RWPE2 (cell line): ENCODE measurements around the gene GCNT1.

Experiments
- ATAC-seq: fragments of 200-7000 bp; cut with Tn5 transposase; 3 replicates; pipeline ENCODE4 v1.9.1; 2021; ENCODE audit warnings: low read depth
- DNase-seq: peaks from one replicate; pipeline ENCODE4 v3.0.0-alpha.2; 2020; ENCODE audit warnings: low spot score
- H3K27ac ChIP-seq: fragments of 450-650 bp; 2 replicates; pipeline ENCODE4 v1.5.1; 2017; ENCODE audit warnings: mild to moderate bottlenecking; ENCODE audit not compliant: poor library complexity, severe bottlenecking
- H3K27me3 ChIP-seq: fragments of 250-450 bp; sonication (Bioruptor Pico); 2 replicates; pipeline ENCODE4 v1.5.1; 2021; ENCODE audit warnings: mild to moderate bottlenecking, moderate library complexity; ENCODE audit not compliant: insufficient read depth, poor library complexity, severe bottlenecking
- H3K36me3 ChIP-seq: fragments of 250-450 bp; sonication (Bioruptor Pico); 2 replicates; pipeline ENCODE4 v1.5.1; 2020; ENCODE audit warnings: low read depth, mild to moderate bottlenecking, moderate library complexity
- H3K4me1 ChIP-seq: fragments of 250-450 bp; sonication (Bioruptor Pico); 2 replicates; pipeline ENCODE4 v1.5.1; 2021; ENCODE audit warnings: mild to moderate bottlenecking, moderate library complexity; ENCODE audit not compliant: insufficient read depth, poor library complexity, severe bottlenecking
- H3K4me3 ChIP-seq: fragments of 250-450 bp; sonication (Bioruptor Pico); 2 replicates; pipeline ENCODE4 v1.5.1; 2021; ENCODE audit warnings: mild to moderate bottlenecking, moderate library complexity; ENCODE audit not compliant: severe bottlenecking
- H3K9me3 ChIP-seq: fragments of 250-450 bp; sonication (Bioruptor Pico); 2 replicates; pipeline ENCODE4 v1.5.1; 2021; ENCODE audit warnings: mild to moderate bottlenecking, moderate library complexity; ENCODE audit not compliant: severe bottlenecking
- CTCF ChIP-seq: fragments of 450-650 bp; IDR thresholded peaks from one replicate; pipeline ENCODE4 v1.5.1; 2017; ENCODE audit warnings: mild to moderate bottlenecking, moderate library complexity; ENCODE audit not compliant: poor library complexity, severe bottlenecking

Gene GCNT1

DNA sequence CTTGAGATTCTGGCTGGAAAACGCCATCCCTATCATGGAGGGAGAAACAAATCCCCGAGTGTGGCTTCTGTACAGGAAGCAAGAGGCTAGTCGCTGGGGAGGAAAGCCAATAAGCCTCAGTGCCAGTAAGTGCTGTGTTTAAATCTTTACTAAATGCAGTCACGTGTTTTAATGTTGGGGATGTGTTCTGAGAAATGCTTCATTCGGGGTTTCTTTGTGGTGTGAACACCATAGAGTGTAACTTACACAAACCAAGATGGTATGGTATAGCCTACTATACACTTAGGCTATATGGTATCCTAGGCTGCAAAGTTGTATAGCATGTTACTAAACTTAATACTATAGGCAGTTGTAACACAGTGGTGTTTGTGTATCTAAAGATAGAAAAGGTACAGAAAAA lies 94.7 kb downstream of the GCNT1 start:
- no peaks in the 10 kb centered on the region for H3K36me3 ChIP-seq
- ATAC-seq (no peak), DNase-seq (no peak)
- H3K4me1 ChIP-seq = no peaks in the 10 kb centered on the region
- H3K9me3 ChIP-seq = no peaks in the 10 kb centered on the region
- TF ChIP-seq CTCF = no peak
- H3K27me3 ChIP-seq = no peaks in the 10 kb centered on the region
- H3K4me3 ChIP-seq = no peak overlapping the region
- no peak overlapping the region for H3K27ac ChIP-seq
